GM23338 (cell line): Measurements from ENCODE around the gene TTC22. TPM values are rescaled to one million over a fixed set of nuclear protein-coding genes. Genes with fewer than 3 reads are reported as not detected.

Source experiments
- ATAC-seq: fragments of 200-7000 bp; cut with Tn5 transposase; 3 replicates; pipeline ENCODE4 v1.9.1; 2020
- DNase-seq: peaks from one replicate; pipeline ENCODE4 v3.0.0-alpha.2; 2015; ENCODE audit warnings: low spot score
- H2AFZ ChIP-seq: fragments of 200-600 bp; sonication (generic); 2 replicates; pipeline ENCODE4 v1.8.0; 2016; ENCODE audit warnings: antibody characterized with exemption, mild to moderate bottlenecking, moderate library complexity
- H3F3A ChIP-seq: fragments of 200-600 bp; sonication (generic); replicated peaks from 2 replicates; pipeline ENCODE4 v1.8.0; 2017; ENCODE audit warnings: antibody characterized with exemption, mixed run types, low read depth
- H3K27ac ChIP-seq: fragments of 200-600 bp; sonication (generic); 2 replicates; pipeline ENCODE4 v1.6.1; 2016; ENCODE audit warnings: low read depth
- H3K27me3 ChIP-seq: fragments of 200-600 bp; sonication (generic); 2 replicates; pipeline ENCODE4 v1.8.0; 2016; ENCODE audit warnings: mild to moderate bottlenecking, mixed run types, moderate library complexity; ENCODE audit not compliant: insufficient read depth
- H3K36me3 ChIP-seq: fragments of 200-600 bp; sonication (generic); 2 replicates; pipeline ENCODE4 v1.8.0; 2016; ENCODE audit warnings: mild to moderate bottlenecking; ENCODE audit not compliant: insufficient read depth
- H3K4me1 ChIP-seq: fragments of 200-600 bp; sonication (generic); 2 replicates; pipeline ENCODE4 v1.8.0; 2016; ENCODE audit warnings: mild to moderate bottlenecking, moderate library complexity; ENCODE audit not compliant: insufficient read depth
- H3K4me2 ChIP-seq: fragments of 200-600 bp; sonication (generic); 2 replicates; pipeline ENCODE4 v1.7.1; 2017; ENCODE audit warnings: mixed run types
- H3K4me3 ChIP-seq: fragments of 200-600 bp; sonication (generic); 2 replicates; pipeline ENCODE4 v1.6.1; 2016; ENCODE audit warnings: mixed run types
- H3K79me2 ChIP-seq: fragments of 200-600 bp; sonication (generic); replicated peaks from 2 replicates; pipeline ENCODE4 v1.8.0; 2017; ENCODE audit warnings: mild to moderate bottlenecking; ENCODE audit not compliant: insufficient read depth
- H3K9me2 ChIP-seq: fragments of 200-600 bp; sonication (generic); 2 replicates; pipeline ENCODE4 v1.8.0; 2017; ENCODE audit not compliant: insufficient read depth
- H4K20me1 ChIP-seq: fragments of 200-600 bp; sonication (generic); replicated peaks from 2 replicates; pipeline ENCODE4 v1.8.0; 2017; ENCODE audit warnings: mild to moderate bottlenecking; ENCODE audit not compliant: insufficient read depth
- H3K27ac Mint-ChIP-seq: 2 replicates; pipeline ENCODE4 v1.8.0; 2020; ENCODE audit warnings: inconsistent platforms, mild to moderate bottlenecking, moderate library complexity, mixed read lengths
- H3K27me3 Mint-ChIP-seq: 3 replicates; pipeline ENCODE4 v1.8.0; 2022; ENCODE audit warnings: low read depth, mild to moderate bottlenecking, moderate library complexity, mixed read lengths, inconsistent platforms; ENCODE audit not compliant: insufficient read depth, poor library complexity
- H3K36me3 Mint-ChIP-seq: 3 replicates; pipeline ENCODE4 v1.8.0; 2021; ENCODE audit warnings: low read depth, mild to moderate bottlenecking, inconsistent platforms, moderate library complexity, mixed read lengths
- H3K4me1 Mint-ChIP-seq: 3 replicates; pipeline ENCODE4 v1.8.0; 2020; ENCODE audit warnings: mild to moderate bottlenecking, inconsistent platforms, mixed read lengths
- H3K4me3 Mint-ChIP-seq: 3 replicates; pipeline ENCODE4 v1.8.0; 2021; ENCODE audit warnings: moderate library complexity, mild to moderate bottlenecking, inconsistent platforms, mixed read lengths
- H3K9me3 Mint-ChIP-seq: 3 replicates; pipeline ENCODE4 v1.8.0; 2020; ENCODE audit warnings: moderate library complexity, mild to moderate bottlenecking, inconsistent platforms, mixed read lengths
- CREB1 ChIP-seq: fragments of 250-450 bp; sonication (Bioruptor Pico); IDR thresholded peaks from 2 replicates; pipeline ENCODE4 v1.5.0; 2020; ENCODE audit warnings: low read depth, mild to moderate bottlenecking, moderate library complexity
- CTCF ChIP-seq, 2 experiments: fragments of 200-600 bp in 1 of 2; sonication (generic) in 1 of 2; conservative IDR thresholded peaks; 2 replicates each; pipeline versions ENCODE4 v1.5.1 to v1.6.1; 2016 to 2017; ENCODE audit warnings: antibody characterized with exemption in 2 of 2, low read depth in 2 of 2, mild to moderate bottlenecking in 2 of 2, moderate library complexity in 1 of 2
- EZH2 ChIP-seq: fragments of 200-600 bp; sonication (generic); IDR thresholded peaks from one replicate; pipeline ENCODE4 v1.8.0; 2017; ENCODE audit warnings: antibody characterized with exemption, mild to moderate bottlenecking, low read depth; ENCODE audit not compliant: unreplicated experiment
- JUNB ChIP-seq: IDR thresholded peaks from one replicate; pipeline ENCODE4 v1.6.1; 2016; ENCODE audit warnings: antibody characterized with exemption; ENCODE audit not compliant: unreplicated experiment
- POLR2AphosphoS5 ChIP-seq: IDR thresholded peaks from 2 replicates; pipeline ENCODE4 v1.6.1; 2016; ENCODE audit warnings: antibody characterized with exemption, low read depth
- polyA plus RNA-seq: library from polyadenylated mRNA; unstranded; fragments of >200 nt; fragmentation: Nextera tagmentation; extraction: Ambion mirVana; gene quantifications from 2 replicates; pipeline ENCODE4 v1.2.1, GENCODE V29; 2016
- total RNA-seq: library from RNA; depleted of rRNA; stranded (reverse); fragments of >200 nt; shearing (Covaris generic); gene quantifications from 2 replicates; pipeline ENCODE4 v1.2.3, GENCODE V29; 2014
- TF ChIP-seq, protein P1 (sequence below): IDR thresholded peaks from 2 replicates; pipeline ENCODE4 v1.6.1; 2016; ENCODE audit warnings: antibody characterized with exemption

Gene TTC22
- total and polyA plus RNA-seq, 2 experiments from 2014 or later, result 1.2 to 2.5 TPM

DNA sequence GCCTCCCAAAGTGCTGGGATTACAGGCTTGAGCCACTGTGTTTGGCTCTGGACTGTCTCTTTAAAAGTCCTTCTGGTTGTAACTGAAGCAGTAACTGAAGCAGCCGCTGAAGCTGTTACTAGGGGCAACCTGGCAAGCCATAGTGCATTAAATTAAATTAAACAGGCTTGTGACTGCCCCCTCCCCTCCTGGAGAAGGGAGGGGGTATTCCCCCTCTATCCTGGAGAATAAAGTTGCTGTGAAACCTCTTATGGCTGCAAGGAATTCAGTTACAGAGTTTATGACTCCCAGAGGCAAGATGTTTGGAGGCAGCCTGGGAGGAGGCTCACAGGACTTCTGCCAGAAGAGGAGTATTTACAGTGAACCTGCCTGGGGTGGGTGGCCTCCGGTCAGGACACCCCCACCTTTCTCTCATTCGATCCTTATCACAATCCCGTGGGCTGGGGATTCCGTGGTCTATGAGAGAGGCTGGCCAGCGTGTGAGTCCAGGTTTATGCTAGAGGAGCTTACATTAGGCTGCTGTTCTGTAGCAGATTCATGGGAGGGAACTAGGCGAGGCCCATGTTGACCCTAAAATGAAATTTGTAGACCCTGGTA, 8.3 kb downstream of the TTC22 start:
- peaks cover 4% of the 10 kb centered on the region for H3K27me3 Mint-ChIP-seq
- no peaks in the 10 kb centered on the region for H3K27me3 ChIP-seq
- ATAC-seq (no peak), DNase-seq (no peak)
- TF ChIP-seq CREB1 (CRISPR knock-in tag) (no peak), POLR2AphosphoS5 (no peak)
- H3F3A ChIP-seq, result no peaks in the 10 kb centered on the region
- H3K4me2 ChIP-seq, result no peak overlapping the region
- H3K4me1 Mint-ChIP-seq, result peaks cover 45% of the 10 kb centered on the region
- H3K9me2 ChIP-seq, result no peaks in the 10 kb centered on the region
- H3K9me3 Mint-ChIP-seq, result peaks cover 4% of the 10 kb centered on the region; the same call in 2 of the 3 replicates
- no peak overlapping the region for H3K4me3 ChIP-seq
- no peaks in the 10 kb centered on the region for H3K79me2 ChIP-seq
- no peaks in the 10 kb centered on the region for H4K20me1 ChIP-seq
- peaks cover 36% of the 10 kb centered on the region for H3K4me1 ChIP-seq
- no peak overlapping the region for H3K4me3 Mint-ChIP-seq
- no peak overlapping the region for H2AFZ ChIP-seq
- no peak overlapping the region for H3K27ac Mint-ChIP-seq
- H3K36me3 Mint-ChIP-seq, result no peaks in the 10 kb centered on the region
- H3K27ac ChIP-seq, result no peak overlapping the region
- H3K36me3 ChIP-seq, result no peaks in the 10 kb centered on the region

GRCh38 chr1:54791880-54792522, 9.1 kb downstream of the TTC22 start:
- no peaks in the 10 kb centered on the region for H3K79me2 ChIP-seq
- H3K4me1 Mint-ChIP-seq, result peaks cover 45% of the 10 kb centered on the region
- peaks cover 36% of the 10 kb centered on the region for H3K4me1 ChIP-seq
- no peaks in the 10 kb centered on the region for H4K20me1 ChIP-seq
- H3K4me2 ChIP-seq, result no peak overlapping the region
- H3K9me2 ChIP-seq, result no peaks in the 10 kb centered on the region
- H3K36me3 ChIP-seq, result no peaks in the 10 kb centered on the region
- no peak overlapping the region for H3K4me3 ChIP-seq
- H3F3A ChIP-seq, result no peaks in the 10 kb centered on the region
- DNase-seq (peak; percentile 87), ATAC-seq (peak; percentile 21)
- TF ChIP-seq, protein P1, sequence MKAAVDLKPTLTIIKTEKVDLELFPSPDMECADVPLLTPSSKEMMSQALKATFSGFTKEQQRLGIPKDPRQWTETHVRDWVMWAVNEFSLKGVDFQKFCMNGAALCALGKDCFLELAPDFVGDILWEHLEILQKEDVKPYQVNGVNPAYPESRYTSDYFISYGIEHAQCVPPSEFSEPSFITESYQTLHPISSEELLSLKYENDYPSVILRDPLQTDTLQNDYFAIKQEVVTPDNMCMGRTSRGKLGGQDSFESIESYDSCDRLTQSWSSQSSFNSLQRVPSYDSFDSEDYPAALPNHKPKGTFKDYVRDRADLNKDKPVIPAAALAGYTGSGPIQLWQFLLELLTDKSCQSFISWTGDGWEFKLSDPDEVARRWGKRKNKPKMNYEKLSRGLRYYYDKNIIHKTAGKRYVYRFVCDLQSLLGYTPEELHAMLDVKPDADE, result no peak
- TF ChIP-seq JUNB (no peak), EZH2 (no peak), POLR2AphosphoS5 (no peak), CTCF (conservative IDR thresholded peaks at IDR 0.05; ENCODE audit: low read depth in 2 of 2) (peak; percentile 91 to 99)
- H3K27ac ChIP-seq, result no peak overlapping the region
- H3K27me3 Mint-ChIP-seq, result peaks cover 7% of the 10 kb centered on the region
- H3K36me3 Mint-ChIP-seq, result no peaks in the 10 kb centered on the region
- no peak overlapping the region for H3K4me3 Mint-ChIP-seq
- H3K9me3 Mint-ChIP-seq, result peaks cover 4% of the 10 kb centered on the region; the same call in 2 of the 3 replicates
- H3K27me3 ChIP-seq, result no peaks in the 10 kb centered on the region
- H2AFZ ChIP-seq, result no peak overlapping the region
- H3K27ac Mint-ChIP-seq, result no peak overlapping the region
